ENCODE results near the gene SNAPC5. TPM values are rescaled to one million over a fixed set of nuclear protein-coding genes. Genes with fewer than 3 reads are reported as not detected.
"Not testable (repeated sequence)": the region's sequence is repeated elsewhere in the genome, so short reads cannot be mapped to it uniquely, and the experiment has no call there.

The SNAPC5 gene
- total RNA-seq, 1 donor from 2014 or later: 12.7 TPM

GRCh38 chr15:66462627-66463026 lies 34.9 kb downstream of the SNAPC5 start:
- Mint-ChIP-seq H3K27me3 (ENCODE audit: low read depth, unreplicated experiment) (no peaks in the 10 kb centered on the region), H3K27ac (ENCODE audit: unreplicated experiment) (no peak overlapping the region), H3K4me3 (ENCODE audit: unreplicated experiment) (no peak overlapping the region), H3K9me3 (ENCODE audit: unreplicated experiment) (peaks cover 3% of the 10 kb centered on the region), H3K4me1 (ENCODE audit: low read depth, unreplicated experiment) (peaks cover 19% of the 10 kb centered on the region), H3K36me3 (ENCODE audit: low read depth, unreplicated experiment) (peaks cover 21% of the 10 kb centered on the region)
- no peak overlapping the region for H3K4me2 ChIP-seq (ENCODE audit: low read length)
- TF ChIP-seq EZH2 (IDR thresholded peaks at IDR 0.05; ENCODE audit: insufficient read depth, low read length): no peak
- no peak for TF ChIP-seq CTCF (IDR thresholded peaks at IDR 0.05; ENCODE audit: insufficient read depth, low read depth, low read length)
- H4K20me1 ChIP-seq (ENCODE audit: insufficient read depth, low read length): no peaks in the 10 kb centered on the region
- DNase-seq (ENCODE audit: low read depth): no peak
- no peak overlapping the region for H2AFZ ChIP-seq (ENCODE audit: low read depth, low read length)
- H3K9me3 ChIP-seq (ENCODE audit: insufficient read depth, low read depth, low read length): no peaks in the 10 kb centered on the region
- H3K9ac ChIP-seq (ENCODE audit: low read length): no peak overlapping the region
- H3K27me3 ChIP-seq (ENCODE audit: insufficient read depth, low read length): no peaks in the 10 kb centered on the region
- FAIRE-seq: no peak
- no peaks in the 10 kb centered on the region for H3K36me3 ChIP-seq (ENCODE audit: insufficient read depth, low read length)
- H3K79me2 ChIP-seq (ENCODE audit: insufficient read depth, low read length): no peaks in the 10 kb centered on the region
- H3K4me3 ChIP-seq (ENCODE audit: insufficient read depth, low read depth, low read length): no peak overlapping the region
- no peak overlapping the region for H3K27ac ChIP-seq (ENCODE audit: low read depth, low read length)
- H3K4me1 ChIP-seq (ENCODE audit: insufficient read depth, low read length): peaks cover 13% of the 10 kb centered on the region

- DNase-seq (ENCODE audit: low read depth) (no peak), FAIRE-seq (no peak)
- no peaks in the 10 kb centered on the region for H3K79me2 ChIP-seq (ENCODE audit: insufficient read depth, low read length)
- H3K4me2 ChIP-seq (ENCODE audit: low read length): no peak overlapping the region
- H2AFZ ChIP-seq (ENCODE audit: low read depth, low read length): no peak overlapping the region
- Mint-ChIP-seq H3K27ac (ENCODE audit: unreplicated experiment) (no peak overlapping the region), H3K9me3 (ENCODE audit: unreplicated experiment) (peaks cover 3% of the 10 kb centered on the region), H3K27me3 (ENCODE audit: low read depth, unreplicated experiment) (no peaks in the 10 kb centered on the region), H3K36me3 (ENCODE audit: low read depth, unreplicated experiment) (peaks cover 16% of the 10 kb centered on the region), H3K4me1 (ENCODE audit: low read depth, unreplicated experiment) (peaks cover 19% of the 10 kb centered on the region), H3K4me3 (ENCODE audit: unreplicated experiment) (no peak overlapping the region)
- peaks cover 13% of the 10 kb centered on the region for H3K4me1 ChIP-seq (ENCODE audit: insufficient read depth, low read length)
- no peaks in the 10 kb centered on the region for H3K36me3 ChIP-seq (ENCODE audit: insufficient read depth, low read length)
- H3K9ac ChIP-seq (ENCODE audit: low read length): no peak overlapping the region
- TF ChIP-seq CTCF (IDR thresholded peaks at IDR 0.05; ENCODE audit: insufficient read depth, low read depth, low read length) (no peak), EZH2 (IDR thresholded peaks at IDR 0.05; ENCODE audit: insufficient read depth, low read length) (no peak)
- no peaks in the 10 kb centered on the region for H4K20me1 ChIP-seq (ENCODE audit: insufficient read depth, low read length)
- H3K27me3 ChIP-seq (ENCODE audit: insufficient read depth, low read length): no peaks in the 10 kb centered on the region
- H3K27ac ChIP-seq (ENCODE audit: low read depth, low read length): no peak overlapping the region
- no peak overlapping the region for H3K4me3 ChIP-seq (ENCODE audit: insufficient read depth, low read depth, low read length)
- no peaks in the 10 kb centered on the region for H3K9me3 ChIP-seq (ENCODE audit: insufficient read depth, low read depth, low read length)
Measured at GRCh38 chr15:66461917-66462316, 35.6 kb downstream of the SNAPC5 start.

- H3K27me3 Mint-ChIP-seq (ENCODE audit: low read depth, unreplicated experiment); H3K9me3 Mint-ChIP-seq (ENCODE audit: unreplicated experiment): not testable (repeated sequence)
Measured at GRCh38 chr15:66461294-66461693, 36.3 kb downstream of the SNAPC5 start.

More at GRCh38 chr15:66461294-66461693, 36.3 kb downstream of the SNAPC5 start:
- H3K4me3 Mint-ChIP-seq (ENCODE audit: unreplicated experiment); H3K4me2 ChIP-seq (ENCODE audit: low read length); H3K9ac ChIP-seq (ENCODE audit: low read length); FAIRE-seq; H3K27me3 ChIP-seq (ENCODE audit: insufficient read depth, low read length); H3K79me2 ChIP-seq (ENCODE audit: insufficient read depth, low read length); H3K36me3 ChIP-seq (ENCODE audit: insufficient read depth, low read length); H3K27ac ChIP-seq (ENCODE audit: low read depth, low read length); DNase-seq (ENCODE audit: low read depth); H2AFZ ChIP-seq (ENCODE audit: low read depth, low read length); H4K20me1 ChIP-seq (ENCODE audit: insufficient read depth, low read length); H3K9me3 ChIP-seq (ENCODE audit: insufficient read depth, low read depth, low read length); H3K4me3 ChIP-seq (ENCODE audit: insufficient read depth, low read depth, low read length): not testable (repeated sequence)
- Mint-ChIP-seq H3K4me1 (ENCODE audit: low read depth, unreplicated experiment) (peaks cover 19% of the 10 kb centered on the region), H3K36me3 (ENCODE audit: low read depth, unreplicated experiment) (peaks cover 16% of the 10 kb centered on the region), H3K27ac (ENCODE audit: unreplicated experiment) (peak overlapping the region; percentile 47)
- H3K4me1 ChIP-seq (ENCODE audit: insufficient read depth, low read length): peaks cover 17% of the 10 kb centered on the region
